Measurements from ENCODE around the gene RDH16. TPM values are rescaled to one million over a fixed set of nuclear protein-coding genes. Genes with fewer than 3 reads are reported as not detected.

Gene RDH16, protein sequence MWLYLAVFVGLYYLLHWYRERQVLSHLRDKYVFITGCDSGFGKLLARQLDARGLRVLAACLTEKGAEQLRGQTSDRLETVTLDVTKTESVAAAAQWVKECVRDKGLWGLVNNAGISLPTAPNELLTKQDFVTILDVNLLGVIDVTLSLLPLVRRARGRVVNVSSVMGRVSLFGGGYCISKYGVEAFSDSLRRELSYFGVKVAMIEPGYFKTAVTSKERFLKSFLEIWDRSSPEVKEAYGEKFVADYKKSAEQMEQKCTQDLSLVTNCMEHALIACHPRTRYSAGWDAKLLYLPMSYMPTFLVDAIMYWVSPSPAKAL
- total RNA-seq: 0.51 and 1.6 TPM in 2 replicates

DNA sequence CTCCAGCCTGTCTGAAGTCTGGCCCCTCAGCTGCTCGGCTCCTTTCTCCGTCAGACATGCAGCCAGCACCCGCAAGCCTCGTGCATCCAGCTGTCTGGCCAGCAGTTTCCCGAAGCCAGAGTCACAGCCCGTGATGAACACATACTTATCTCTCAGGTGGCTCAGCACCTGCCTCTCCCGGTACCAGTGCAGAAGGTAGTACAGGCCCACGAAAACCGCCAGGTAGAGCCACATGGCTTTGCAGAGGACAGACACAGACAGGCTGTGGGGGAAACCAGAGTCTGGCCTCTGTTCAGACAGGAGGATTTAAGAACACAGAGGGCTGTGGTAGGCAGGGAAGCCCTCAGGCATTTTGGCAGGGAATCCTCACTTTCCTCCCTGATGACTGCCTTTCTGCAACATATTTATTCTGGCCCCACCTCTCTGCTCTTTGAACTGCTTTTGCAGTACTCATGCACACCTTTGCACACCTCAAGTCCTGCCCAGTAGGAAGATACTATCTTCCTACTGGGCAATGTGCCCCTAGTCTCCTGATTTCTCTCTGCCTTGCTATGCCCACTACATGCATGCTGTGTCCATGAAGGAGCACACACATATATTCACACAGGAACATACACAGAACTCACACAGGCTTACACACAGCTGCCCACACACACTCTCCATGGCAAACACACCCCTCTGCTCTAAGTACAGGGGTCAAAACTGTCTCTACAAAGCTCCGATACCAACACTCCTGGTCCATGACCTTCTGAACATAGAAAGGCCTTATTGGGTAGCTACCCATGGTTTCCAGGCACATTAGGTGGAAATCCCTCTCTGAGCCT lies at the start of gene RDH16:
RDH16 (minus strand) TSS at position 380 of the 824 bp plus-strand sequence; CDS start at position 234, 146 bp downstream.
- Histone ChIP-seq H3K36me3 (ENCODE audit: control insufficient read depth, insufficient read depth, low read length) (no peaks in the 10 kb centered on the region), H3K4me3 (ENCODE audit: low read depth, low read length) (no peak within 1 kb of the TSS), H3K27me3 (ENCODE audit: control insufficient read depth, insufficient read depth, low read length) (no peaks in the 10 kb centered on the region)
- TF ChIP-seq, protein P1, sequence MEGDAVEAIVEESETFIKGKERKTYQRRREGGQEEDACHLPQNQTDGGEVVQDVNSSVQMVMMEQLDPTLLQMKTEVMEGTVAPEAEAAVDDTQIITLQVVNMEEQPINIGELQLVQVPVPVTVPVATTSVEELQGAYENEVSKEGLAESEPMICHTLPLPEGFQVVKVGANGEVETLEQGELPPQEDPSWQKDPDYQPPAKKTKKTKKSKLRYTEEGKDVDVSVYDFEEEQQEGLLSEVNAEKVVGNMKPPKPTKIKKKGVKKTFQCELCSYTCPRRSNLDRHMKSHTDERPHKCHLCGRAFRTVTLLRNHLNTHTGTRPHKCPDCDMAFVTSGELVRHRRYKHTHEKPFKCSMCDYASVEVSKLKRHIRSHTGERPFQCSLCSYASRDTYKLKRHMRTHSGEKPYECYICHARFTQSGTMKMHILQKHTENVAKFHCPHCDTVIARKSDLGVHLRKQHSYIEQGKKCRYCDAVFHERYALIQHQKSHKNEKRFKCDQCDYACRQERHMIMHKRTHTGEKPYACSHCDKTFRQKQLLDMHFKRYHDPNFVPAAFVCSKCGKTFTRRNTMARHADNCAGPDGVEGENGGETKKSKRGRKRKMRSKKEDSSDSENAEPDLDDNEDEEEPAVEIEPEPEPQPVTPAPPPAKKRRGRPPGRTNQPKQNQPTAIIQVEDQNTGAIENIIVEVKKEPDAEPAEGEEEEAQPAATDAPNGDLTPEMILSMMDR (IDR thresholded peaks at IDR 0.05; ENCODE audit: insufficient read depth, low read length, severe bottlenecking): no peak
- FAIRE-seq (peak; percentile 82), DNase-seq (ENCODE audit: low read depth) (peak; percentile 93)

DNA sequence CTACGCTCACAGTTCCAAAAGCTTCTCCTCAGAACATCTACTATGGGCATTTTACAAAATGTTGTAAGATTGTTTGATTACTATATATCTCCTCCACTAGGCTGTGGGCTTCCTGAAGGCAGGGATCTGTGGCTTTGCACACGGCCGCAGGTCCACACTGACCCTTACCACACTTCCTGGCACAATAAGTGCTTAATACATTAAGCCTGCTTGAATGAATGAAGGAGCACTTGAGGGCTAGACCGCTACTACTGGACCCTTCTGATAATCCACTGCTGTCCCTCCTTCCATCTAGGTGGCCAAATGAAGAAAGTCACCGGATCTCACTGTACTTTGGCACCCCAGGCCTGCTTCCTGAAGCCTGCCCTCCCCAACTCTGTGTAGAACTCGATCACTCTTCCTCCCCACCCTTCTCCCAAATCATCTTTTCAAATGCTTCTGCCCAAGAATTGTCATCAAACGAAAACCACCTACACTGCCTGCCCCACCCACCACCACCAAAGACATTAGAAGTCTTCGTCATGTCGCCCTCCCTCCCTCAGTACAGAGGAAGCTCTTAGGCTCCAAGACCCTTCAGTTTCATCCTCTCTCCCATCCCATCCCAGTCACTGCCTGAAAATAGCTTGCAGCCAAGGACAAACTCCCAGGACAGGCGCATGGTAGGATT lies 49.5 kb upstream of the RDH16 start:
- Histone ChIP-seq H3K27me3 (ENCODE audit: control insufficient read depth, insufficient read depth, low read length) (no peaks in the 10 kb centered on the region), H3K4me3 (ENCODE audit: low read depth, low read length) (peak overlapping the region; percentile 20), H3K36me3 (ENCODE audit: control insufficient read depth, insufficient read depth, low read length) (peaks cover 8% of the 10 kb centered on the region)
- DNase-seq (ENCODE audit: low read depth): no peak
- FAIRE-seq: no peak
- TF ChIP-seq, protein P1 (IDR thresholded peaks at IDR 0.05; ENCODE audit: insufficient read depth, low read length, severe bottlenecking): no peak

DNA sequence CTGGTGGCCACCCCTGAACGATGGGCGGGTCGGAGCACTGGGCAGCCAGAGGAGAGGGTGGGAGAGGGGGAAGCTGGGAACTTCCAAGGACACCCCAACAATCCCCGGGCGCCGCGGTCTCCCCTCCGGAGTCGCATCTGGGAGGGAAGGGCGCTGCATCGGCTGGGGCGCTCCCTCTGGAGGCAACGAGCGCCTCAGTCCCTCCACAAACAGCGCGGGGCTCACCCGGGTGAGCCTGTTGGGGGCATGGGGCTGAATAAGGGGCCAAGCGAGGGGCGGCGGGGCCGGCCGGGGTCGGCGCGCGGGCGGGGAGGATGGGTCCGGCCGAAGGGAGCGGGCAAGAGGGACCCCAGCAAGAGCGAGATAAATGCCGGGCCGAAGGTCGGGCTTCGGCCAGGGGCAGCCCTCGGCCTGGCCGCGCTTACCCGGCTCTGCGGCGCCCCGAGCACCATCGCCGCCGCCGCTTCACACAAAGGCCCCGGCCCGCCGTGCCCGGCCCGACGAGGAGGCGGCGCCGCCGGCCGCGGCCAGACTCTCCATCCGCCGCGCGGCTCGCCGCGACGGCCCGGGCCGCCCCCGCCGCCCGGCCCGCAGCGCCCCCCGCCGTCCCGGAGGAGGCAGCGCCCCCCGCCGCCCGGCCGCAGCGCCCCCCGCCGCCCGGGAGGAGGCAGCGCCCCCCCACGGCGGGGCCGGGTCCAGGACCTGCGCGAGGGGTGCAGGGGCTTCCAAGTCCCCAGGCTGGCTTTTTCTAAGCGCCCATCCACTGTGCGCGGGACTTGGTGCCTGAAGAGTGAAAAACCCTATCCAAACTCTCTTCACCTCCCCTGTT lies 48.8 kb upstream of the RDH16 start, which contains the start of gene ZBTB39:
ZBTB39 (minus strand) TSS at position 567 of the 829 bp plus-strand sequence. CDS start 1,629 bp downstream, outside the sequence.
- FAIRE-seq (no peak), DNase-seq (ENCODE audit: low read depth) (no peak)
- Histone ChIP-seq H3K27me3 (ENCODE audit: control insufficient read depth, insufficient read depth, low read length) (no peaks in the 10 kb centered on the region), H3K4me3 (ENCODE audit: low read depth, low read length) (peak within 1 kb of the TSS; percentile 70), H3K36me3 (ENCODE audit: control insufficient read depth, insufficient read depth, low read length) (peaks cover 8% of the 10 kb centered on the region)
- TF ChIP-seq, protein P1 (IDR thresholded peaks at IDR 0.05; ENCODE audit: insufficient read depth, low read length, severe bottlenecking): peak; percentile 57

DNA sequence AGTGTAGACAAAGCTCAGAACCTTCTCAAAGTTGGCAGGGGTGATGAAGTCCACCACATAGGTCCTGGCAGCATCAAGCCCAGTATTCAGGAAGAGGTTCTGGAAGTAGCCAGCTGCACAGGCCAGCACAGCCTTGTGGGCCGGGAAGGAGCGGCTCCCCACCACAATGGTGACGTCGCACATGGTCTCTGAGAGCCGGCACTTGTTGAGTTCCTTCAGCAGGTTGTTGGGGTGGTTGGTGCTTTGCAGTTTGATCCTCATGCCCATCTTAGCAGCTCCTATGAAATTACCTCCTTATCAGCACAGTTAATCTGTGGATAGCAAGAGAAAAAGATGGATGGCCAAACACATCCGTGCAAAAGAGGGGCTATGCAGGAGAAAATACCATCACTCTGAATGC lies 47.2 kb upstream of the RDH16 start:
- no peaks in the 10 kb centered on the region for H3K27me3 ChIP-seq (ENCODE audit: control insufficient read depth, insufficient read depth, low read length)
- no peak overlapping the region for H3K4me3 ChIP-seq (ENCODE audit: low read depth, low read length)
- no peak for FAIRE-seq
- H3K36me3 ChIP-seq (ENCODE audit: control insufficient read depth, insufficient read depth, low read length): peaks cover 8% of the 10 kb centered on the region
- no peak for DNase-seq (ENCODE audit: low read depth)
- TF ChIP-seq, protein P1 (IDR thresholded peaks at IDR 0.05; ENCODE audit: insufficient read depth, low read length, severe bottlenecking): no peak

DNA sequence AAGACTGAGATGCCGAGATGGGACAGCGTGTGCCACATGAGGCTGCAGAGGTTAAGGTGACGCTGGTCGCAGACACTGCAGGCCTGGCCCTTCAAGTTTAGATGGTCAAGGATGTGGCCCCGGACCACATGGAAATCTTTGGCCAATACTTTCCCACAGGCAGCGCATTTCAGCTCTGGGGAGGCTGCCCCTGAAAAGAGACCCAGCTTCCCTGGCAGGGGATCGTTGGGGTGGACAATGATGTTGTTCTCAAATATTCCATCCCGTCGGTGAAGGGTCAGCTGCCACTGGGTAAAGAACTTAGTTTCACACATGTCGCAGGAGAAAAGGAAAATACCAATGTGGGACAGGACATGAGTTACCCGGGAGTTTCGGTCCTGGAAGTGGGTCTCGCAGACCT lies 46.0 kb upstream of the RDH16 start:
- TF ChIP-seq, protein P1 (IDR thresholded peaks at IDR 0.05; ENCODE audit: insufficient read depth, low read length, severe bottlenecking): no peak
- H3K4me3 ChIP-seq (ENCODE audit: low read depth, low read length): no peak overlapping the region
- FAIRE-seq: no peak
- H3K36me3 ChIP-seq (ENCODE audit: control insufficient read depth, insufficient read depth, low read length): peaks cover 8% of the 10 kb centered on the region
- no peaks in the 10 kb centered on the region for H3K27me3 ChIP-seq (ENCODE audit: control insufficient read depth, insufficient read depth, low read length)
- no peak for DNase-seq (ENCODE audit: low read depth)
